PC-9 (cell line): ENCODE results near the gene SIX2. TPM values are rescaled to one million over a fixed set of nuclear protein-coding genes. Genes with fewer than 3 reads are reported as not detected.

Source experiments
- BruUV-seq: library from RNA; stranded (reverse); fragments of 400-500 nt; replicated peaks from 2 replicates; lab custom pipeline; 2021; lab: Mats Ljungman, UMichigan
- CTCF ChIA-PET: fragments of 300-600 bp; sonication (Branson Sonifier 250); formaldehyde crosslinking; loops from one replicate; lab custom pipeline; 2022; ENCODE audit warnings: antibody characterized with exemption; lab: Charles Lee
- POLR2A ChIA-PET: fragments of 300-600 bp; sonication (Branson Sonifier 250); formaldehyde crosslinking; loops from one replicate; lab custom pipeline; 2022; ENCODE audit warnings: antibody characterized with exemption; ENCODE audit not compliant: unreplicated experiment; lab: Charles Lee
- DNase-seq, 2 experiments: peaks; one replicate each; pipeline versions ENCODE4 v3.0.0 to v3.0.0-alpha.2; 2015 to 2022; ENCODE audit warnings: mixed read lengths in 1 of 2
- H2AFZ ChIP-seq: fragments of 200-600 bp; sonication (generic); 2 replicates; pipeline ENCODE4 v1.8.1; 2017; ENCODE audit warnings: antibody characterized with exemption
- H3F3A ChIP-seq: fragments of 200-600 bp; sonication (generic); 2 replicates; pipeline ENCODE4 v1.8.1; 2017; ENCODE audit warnings: antibody characterized with exemption, mild to moderate bottlenecking, low read depth; ENCODE audit not compliant: insufficient read depth
- H3K27ac ChIP-seq: fragments of 200-600 bp; sonication (generic); 2 replicates; pipeline ENCODE4 v1.6.1; 2016; ENCODE audit warnings: mixed run types
- H3K27me3 ChIP-seq: fragments of 200-600 bp; sonication (generic); 2 replicates; pipeline ENCODE4 v1.6.1; 2016; ENCODE audit warnings: low read depth, mixed run types; ENCODE audit not compliant: insufficient read depth
- H3K36me3 ChIP-seq: fragments of 200-600 bp; sonication (generic); 2 replicates; pipeline ENCODE4 v1.6.1; 2016; ENCODE audit warnings: low read depth, mixed run types
- H3K4me1 ChIP-seq: fragments of 200-600 bp; sonication (generic); replicated peaks from 2 replicates; pipeline ENCODE4 v1.6.1; 2016; ENCODE audit warnings: mixed run types; ENCODE audit not compliant: insufficient read depth
- H3K4me2 ChIP-seq: fragments of 200-600 bp; sonication (generic); 2 replicates; pipeline ENCODE4 v1.6.1; 2017; ENCODE audit warnings: mixed run types
- H3K4me3 ChIP-seq: fragments of 200-600 bp; sonication (generic); 2 replicates; pipeline ENCODE4 v1.6.1; 2016; ENCODE audit warnings: mixed run types
- H3K79me2 ChIP-seq: fragments of 200-600 bp; sonication (generic); 2 replicates; pipeline ENCODE4 v1.6.1; 2017; ENCODE audit warnings: low read depth, mixed run types
- H3K9me2 ChIP-seq: fragments of 200-600 bp; sonication (generic); 2 replicates; pipeline ENCODE4 v1.8.1; 2017; ENCODE audit warnings: mild to moderate bottlenecking; ENCODE audit not compliant: insufficient read depth
- H3K9me3 ChIP-seq: fragments of 200-600 bp; sonication (generic); 2 replicates; pipeline ENCODE4 v1.8.1; 2016; ENCODE audit warnings: low read depth; ENCODE audit not compliant: insufficient read depth
- H4K20me1 ChIP-seq: fragments of 200-600 bp; sonication (generic); 2 replicates; pipeline ENCODE4 v1.8.1; 2017; ENCODE audit not compliant: insufficient read depth
- CTCF ChIP-seq: fragments of 200-600 bp; sonication (generic); conservative IDR thresholded peaks from 2 replicates; pipeline ENCODE4 v1.6.1; 2017; ENCODE audit warnings: mixed run types, antibody characterized with exemption, mild to moderate bottlenecking, moderate library complexity
- EZH2 ChIP-seq: fragments of 200-600 bp; sonication (generic); IDR thresholded peaks from 2 replicates; pipeline ENCODE4 v1.8.0; 2017; ENCODE audit warnings: antibody characterized with exemption, low read depth
- intact Hi-C: fragments of 100-400 bp; cut with micrococcal nuclease; formaldehyde crosslinking; loops from one replicate; pipeline ENCODE4 v1.10.0; 2022; ENCODE audit not compliant: unreplicated experiment
- total RNA-seq: library from RNA; stranded (reverse); gene quantifications from 2 replicates; pipeline ENCODE4 v1.2.3, GENCODE V29; 2021

Gene SIX2
- total RNA-seq, 1 experiment from 2014 or later, result 10.2 TPM

- Histone ChIP-seq H3K4me1 (peaks cover 15% of the 10 kb centered on the region), H3K4me2 (no peak overlapping the region), H3K27me3 (no peaks in the 10 kb centered on the region), H3F3A (no peaks in the 10 kb centered on the region), H2AFZ (no peak overlapping the region), H3K4me3 (no peak overlapping the region), H3K27ac (no peak overlapping the region), H3K9me3 (no peaks in the 10 kb centered on the region), H3K79me2 (peaks cover 19% of the 10 kb centered on the region), H3K36me3 (no peaks in the 10 kb centered on the region), H3K9me2 (no peaks in the 10 kb centered on the region), H4K20me1 (no peaks in the 10 kb centered on the region)
- no TSS peak for BruUV-seq
- DNase-seq, result no peak
- no peak for TF ChIP-seq CTCF
- no peak for TF ChIP-seq EZH2
- POLR2A ChIA-PET, result no interaction called here
- intact Hi-C loops, result loop anchor here (5.0 kb wide), 1 partner anchor 273 kb away; no protein-coding TSS in a partner anchor
- CTCF ChIA-PET, result no interaction called here
Observed at GRCh38 chr2:45004562-45005191, 4.6 kb downstream of the SIX2 start.

GRCh38 chr2:45003579-45004551, 5.4 kb downstream of the SIX2 start:
- H3K27me3 ChIP-seq, result no peaks in the 10 kb centered on the region
- no peaks in the 10 kb centered on the region for H3K9me3 ChIP-seq
- ChIA-PET POLR2A (no interaction called here), CTCF (no interaction called here)
- H3K27ac ChIP-seq, result no peak overlapping the region
- H2AFZ ChIP-seq, result no peak overlapping the region
- intact Hi-C loops, result no loop called here
- no peak overlapping the region for H3K4me3 ChIP-seq
- H3K36me3 ChIP-seq, result no peaks in the 10 kb centered on the region
- peaks cover 19% of the 10 kb centered on the region for H3K79me2 ChIP-seq
- no peak for DNase-seq
- no peaks in the 10 kb centered on the region for H4K20me1 ChIP-seq
- no peaks in the 10 kb centered on the region for H3K9me2 ChIP-seq
- no peaks in the 10 kb centered on the region for H3F3A ChIP-seq
- H3K4me2 ChIP-seq, result no peak overlapping the region
- peaks cover 15% of the 10 kb centered on the region for H3K4me1 ChIP-seq
- BruUV-seq, result no TSS peak
- no peak for TF ChIP-seq EZH2
- TF ChIP-seq CTCF, result no peak

GRCh38 chr2:45002686-45003085, 6.6 kb downstream of the SIX2 start:
- TF ChIP-seq CTCF, result no peak
- TF ChIP-seq EZH2, result no peak
- Histone ChIP-seq H3K27me3 (no peaks in the 10 kb centered on the region), H2AFZ (no peak overlapping the region), H3K36me3 (no peaks in the 10 kb centered on the region), H3K79me2 (peaks cover 9% of the 10 kb centered on the region), H4K20me1 (no peaks in the 10 kb centered on the region), H3K9me3 (no peaks in the 10 kb centered on the region), H3K4me2 (no peak overlapping the region), H3K9me2 (no peaks in the 10 kb centered on the region), H3K27ac (no peak overlapping the region), H3F3A (no peaks in the 10 kb centered on the region), H3K4me3 (no peak overlapping the region), H3K4me1 (peaks cover 12% of the 10 kb centered on the region)
- DNase-seq, result no peak
- POLR2A ChIA-PET, result no interaction called here
- CTCF ChIA-PET, result interaction anchor here (0.6 kb wide), 1 partner anchor 621 kb away, joined by 5 read pairs; no protein-coding TSS in a partner anchor
- intact Hi-C loops, result no loop called here
- no TSS peak for BruUV-seq
